ENCODE results near the gene CENPW.
A peak's percentile ranks its signal among the peaks of the same experiment; 100 is the strongest.

CENPW gene

DNA sequence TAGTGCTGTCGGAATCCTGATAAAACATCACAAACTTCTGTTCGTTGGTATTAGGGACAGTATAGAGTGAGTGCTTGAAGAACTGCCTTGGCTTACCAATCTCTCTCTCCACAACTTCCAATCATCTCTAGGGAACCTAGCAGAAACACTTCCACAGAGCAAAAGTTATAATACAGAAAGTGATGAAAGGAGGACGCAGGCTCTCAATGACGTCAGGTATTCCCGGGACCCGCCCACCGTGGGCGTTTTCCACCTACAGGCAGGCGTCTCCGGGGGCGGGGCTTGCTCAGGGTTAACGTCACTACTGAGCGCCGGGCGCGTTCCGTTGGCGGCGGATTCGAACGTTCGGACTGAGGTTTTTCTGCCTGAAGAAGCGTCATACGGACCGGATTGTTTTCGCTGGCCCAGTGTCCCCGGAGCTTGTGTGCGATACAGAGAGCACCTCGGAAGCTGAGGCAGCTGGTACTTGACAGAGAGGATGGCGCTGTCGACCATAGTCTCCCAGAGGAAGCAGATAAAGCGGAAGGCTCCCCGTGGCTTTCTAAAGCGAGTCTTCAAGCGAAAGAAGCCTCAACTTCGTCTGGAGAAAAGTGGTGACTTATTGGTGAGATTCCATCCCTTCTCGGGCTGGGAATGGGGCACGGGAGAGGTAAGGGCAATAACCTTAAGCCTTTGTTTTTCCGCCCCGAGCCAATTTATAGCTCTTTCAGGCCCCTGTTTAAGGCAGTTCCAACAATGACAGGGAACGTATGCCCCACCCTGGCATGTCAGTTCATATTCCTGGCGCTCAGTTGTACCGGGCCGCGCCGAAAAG is at the start of gene CENPW:
CENPW (plus strand) TSS at position 320 of the 814 bp plus-strand sequence; CDS start at position 479, 159 bp downstream.
- DNase-seq, result peak; percentile 97

- no peak for DNase-seq
These were observed 45.9 kb upstream of the CENPW start for GRCh38 chr6:126293891-126294524.

DNA sequence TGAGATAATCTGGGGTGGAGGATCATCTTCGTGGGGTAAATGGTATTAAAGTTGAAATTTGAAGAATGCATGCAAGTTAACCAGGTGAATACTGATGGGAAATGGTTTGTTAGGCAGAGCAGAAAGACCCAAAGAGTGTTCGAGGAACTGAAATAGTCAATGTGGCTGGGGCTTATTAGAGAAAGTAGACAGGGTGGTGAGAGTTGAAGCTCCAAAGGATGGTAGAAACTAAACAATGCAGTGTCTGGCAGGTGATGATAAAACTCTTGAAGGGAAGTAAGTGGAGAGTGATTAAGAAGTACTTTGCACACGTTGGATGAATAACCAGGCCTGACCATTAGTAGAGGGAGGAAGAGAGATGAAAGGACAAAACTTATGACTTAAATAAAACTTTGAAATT is 39.8 kb upstream of the CENPW start:
- no peak for DNase-seq

DNA sequence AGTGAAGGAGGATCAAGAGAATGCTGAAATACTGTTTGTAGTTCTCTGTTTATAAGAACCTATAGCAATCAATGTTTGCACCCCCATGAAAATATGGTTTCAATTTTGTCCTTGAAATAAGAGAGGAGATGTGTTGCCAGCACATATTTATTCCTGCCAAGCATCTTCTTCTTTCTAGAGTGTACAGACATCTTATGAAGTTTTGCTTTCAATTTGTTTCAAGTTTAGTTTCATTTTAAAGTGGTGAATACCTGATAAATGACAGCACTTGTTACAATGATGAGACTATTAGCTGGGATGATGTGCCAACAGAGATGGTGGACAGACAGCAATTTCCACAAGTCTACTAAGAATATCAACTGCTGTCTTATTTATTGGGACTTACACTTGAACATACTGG is 39.2 kb upstream of the CENPW start:
- DNase-seq, result no peak

DNA sequence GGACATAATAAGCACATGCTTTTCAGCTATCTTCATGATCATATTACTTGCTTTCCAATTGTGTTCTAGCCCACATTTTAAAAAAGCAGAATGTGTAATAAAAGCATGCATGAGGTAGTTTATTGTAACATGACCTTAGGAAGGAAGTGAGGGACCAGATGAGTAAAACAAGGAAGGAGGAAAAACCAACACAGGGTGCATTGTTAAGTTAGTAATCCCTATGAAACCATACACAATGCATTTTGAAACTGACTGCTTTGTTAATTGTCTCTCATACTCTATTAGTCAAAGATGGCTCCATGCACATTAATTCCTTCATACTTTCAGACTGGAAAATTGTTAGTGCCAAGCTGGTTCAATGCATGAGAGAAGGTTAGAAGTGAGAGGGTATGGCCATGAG is 37.7 kb upstream of the CENPW start:
- no peak for DNase-seq

GRCh38 chr6:126307849-126308248 is 32.1 kb upstream of the CENPW start:
- DNase-seq, result no peak

- DNase-seq, result no peak
These were observed 31.6 kb upstream of the CENPW start for GRCh38 chr6:126308362-126308761.

GRCh38 chr6:126312013-126312665 is 27.8 kb upstream of the CENPW start:
- DNase-seq, result no peak

DNA sequence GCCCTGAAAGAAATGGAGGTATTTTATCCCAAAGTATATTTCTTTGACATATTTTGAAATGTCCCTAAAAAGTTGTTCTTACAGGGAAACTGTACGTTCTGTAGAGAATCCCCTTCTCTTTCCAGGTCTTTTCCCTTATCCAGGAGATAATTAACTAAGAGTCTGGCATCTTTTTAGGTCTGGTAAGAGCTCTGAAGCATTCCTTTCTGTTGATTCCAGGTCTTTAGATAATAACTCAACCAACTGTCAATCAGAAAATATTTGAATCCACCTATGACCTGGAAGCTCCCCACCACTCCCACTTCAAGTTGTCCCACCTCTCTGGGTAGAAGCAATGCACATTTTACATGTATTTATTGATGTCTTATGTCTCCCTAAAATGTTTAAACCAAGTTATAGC is 26.0 kb upstream of the CENPW start:
- no peak for DNase-seq

DNA sequence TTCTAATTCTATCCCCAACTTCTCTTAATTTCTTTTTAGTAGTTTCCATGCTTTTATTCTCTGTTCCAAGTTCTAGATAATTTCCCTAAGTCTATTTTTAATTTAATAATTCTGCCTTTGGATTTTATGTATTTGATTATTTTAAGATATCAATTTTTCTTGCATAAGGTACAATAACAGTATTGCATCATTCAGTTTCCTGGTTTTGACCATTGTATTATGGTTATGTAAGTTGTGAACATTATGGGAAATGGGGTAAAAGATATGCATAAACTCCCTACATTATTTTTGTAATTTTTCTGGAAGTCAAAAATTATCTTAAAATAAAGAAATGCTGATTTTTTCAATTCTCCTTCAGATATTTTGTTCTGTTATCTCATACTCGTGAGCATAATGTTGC is 21.1 kb upstream of the CENPW start:
- no peak for DNase-seq

- DNase-seq, result no peak
These were observed 6.2 kb upstream of the CENPW start for GRCh38 chr6:126333729-126334128.

DNA sequence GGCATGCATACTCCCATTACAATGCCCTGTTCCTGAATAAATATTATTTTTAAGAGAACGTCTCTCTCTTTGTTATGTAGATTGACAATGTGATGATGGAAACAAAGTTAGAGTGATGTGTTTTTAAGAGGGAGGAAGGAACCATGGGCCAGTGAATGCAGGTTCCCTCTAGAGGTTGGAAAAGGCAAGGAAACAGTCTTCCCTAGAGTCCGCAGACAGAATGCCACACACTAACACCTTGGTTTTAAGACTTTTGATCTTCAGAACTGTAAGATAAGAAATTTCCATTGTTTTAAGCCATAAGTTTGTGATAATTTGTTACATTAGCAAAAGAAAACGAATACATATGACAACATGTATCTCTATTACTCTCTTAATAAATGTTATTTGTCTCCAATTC is 4.7 kb upstream of the CENPW start:
- DNase-seq, result no peak

DNA sequence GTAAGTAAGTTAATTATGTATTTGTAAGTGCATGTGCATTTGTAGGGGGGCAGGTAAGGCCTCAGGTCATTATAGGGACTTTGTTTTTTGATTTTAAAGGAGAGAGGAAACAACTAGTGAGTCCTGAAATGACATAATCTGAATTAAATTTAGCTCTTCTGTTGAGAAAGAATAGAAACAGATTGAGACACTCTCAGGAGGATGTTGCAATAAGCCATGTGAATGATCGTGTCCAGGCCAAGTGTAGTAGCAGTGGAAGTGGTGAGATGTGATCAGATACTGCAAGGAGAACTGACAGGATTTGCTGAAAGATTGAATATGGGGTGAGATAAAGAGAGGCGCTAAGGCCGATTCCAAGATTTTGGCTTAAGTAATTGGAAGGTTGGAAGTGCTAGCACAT is 2.6 kb upstream of the CENPW start:
- no peak for DNase-seq

- DNase-seq, result no peak
These were observed 1.2 kb downstream of the CENPW start for GRCh38 chr6:126341126-126341525.

DNA sequence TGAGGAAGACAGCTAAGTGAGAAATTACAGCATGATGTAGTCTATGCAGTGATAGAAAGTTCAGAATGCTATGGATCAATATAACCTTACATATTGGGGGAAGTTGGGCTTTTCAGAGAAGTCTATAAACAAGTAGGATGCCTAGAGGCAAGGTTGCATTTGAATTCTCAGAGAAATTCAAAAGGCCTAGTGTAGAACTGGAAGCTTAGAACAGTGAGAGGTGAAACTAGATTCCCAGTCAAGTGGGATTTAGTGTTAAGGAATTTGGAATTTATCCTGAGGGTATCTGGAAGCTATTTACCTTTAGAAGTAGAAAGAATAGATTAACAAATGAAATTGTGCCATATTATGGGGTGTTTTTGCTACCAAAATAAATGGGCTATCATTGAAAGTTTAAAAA is 4.3 kb downstream of the CENPW start:
- no peak for DNase-seq

DNA sequence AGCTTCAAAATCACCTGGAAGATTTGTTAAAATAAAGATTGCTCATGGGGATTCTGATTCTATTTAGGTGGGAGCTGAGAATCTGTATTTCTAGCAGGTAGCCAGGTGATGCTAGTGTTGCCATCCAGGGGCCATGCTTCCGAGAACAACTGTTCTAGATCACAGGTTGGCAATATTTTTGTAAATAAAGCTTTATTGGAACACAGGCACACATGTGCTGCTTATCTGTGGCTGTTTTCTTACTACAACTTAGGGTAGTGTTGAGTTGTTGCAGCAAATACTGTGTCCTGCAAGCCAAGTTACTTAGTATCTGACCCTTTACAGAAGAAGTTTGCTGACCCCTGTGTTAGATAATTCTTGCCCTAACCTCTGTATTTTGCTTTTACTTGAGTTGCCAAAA is 12.0 kb downstream of the CENPW start:
- DNase-seq, result no peak

GRCh38 chr6:126352514-126352913 is 12.6 kb downstream of the CENPW start:
- DNase-seq, result no peak

DNA sequence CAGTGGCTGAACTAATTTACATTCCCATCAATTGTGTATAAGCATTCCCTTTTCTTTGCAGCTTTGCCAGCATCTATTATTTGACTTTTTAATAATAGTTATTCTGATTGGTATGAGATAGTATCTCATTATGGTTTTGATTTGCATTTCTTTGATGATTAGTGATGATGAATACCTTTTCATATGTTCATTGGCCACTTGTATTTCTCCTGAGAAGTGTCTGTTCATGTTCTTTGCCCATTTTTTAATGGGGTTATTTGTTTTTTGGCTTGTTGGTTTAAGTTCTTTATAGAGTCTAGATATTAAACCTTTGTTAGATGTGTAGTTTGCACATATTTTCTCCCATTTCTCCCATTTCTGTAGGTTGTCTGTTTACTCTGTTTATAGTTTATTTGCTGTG is 16.6 kb downstream of the CENPW start:
- no peak for DNase-seq

DNA sequence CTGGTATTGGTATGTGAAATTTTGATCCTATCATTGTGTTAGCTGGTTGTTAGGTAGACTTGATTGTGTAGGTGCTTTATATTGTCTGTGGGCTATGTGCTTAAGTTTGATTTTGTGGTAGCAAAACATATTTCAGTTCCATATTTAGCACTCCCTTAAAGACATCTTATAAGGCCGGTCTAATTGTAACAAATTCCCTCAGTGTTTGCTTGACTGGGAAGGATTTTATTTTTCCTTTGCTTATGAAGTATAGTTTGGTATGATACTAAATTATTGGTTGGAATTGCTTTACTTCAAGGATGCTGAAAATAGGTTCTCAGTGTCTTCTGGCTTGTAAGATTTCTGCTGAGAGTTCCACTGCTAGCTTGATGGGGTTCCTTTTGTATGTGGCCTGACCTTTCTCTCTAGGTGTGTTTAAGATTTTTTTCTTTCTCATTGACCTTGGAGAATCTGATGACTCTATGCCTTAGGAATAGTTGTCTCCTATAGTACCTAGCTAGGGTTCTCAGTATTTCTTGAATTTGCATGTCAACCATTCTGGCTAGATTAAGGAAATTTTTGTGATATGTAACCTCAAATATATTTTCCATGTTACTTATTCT is 20.1 kb downstream of the CENPW start:
- DNase-seq, result no peak

DNA sequence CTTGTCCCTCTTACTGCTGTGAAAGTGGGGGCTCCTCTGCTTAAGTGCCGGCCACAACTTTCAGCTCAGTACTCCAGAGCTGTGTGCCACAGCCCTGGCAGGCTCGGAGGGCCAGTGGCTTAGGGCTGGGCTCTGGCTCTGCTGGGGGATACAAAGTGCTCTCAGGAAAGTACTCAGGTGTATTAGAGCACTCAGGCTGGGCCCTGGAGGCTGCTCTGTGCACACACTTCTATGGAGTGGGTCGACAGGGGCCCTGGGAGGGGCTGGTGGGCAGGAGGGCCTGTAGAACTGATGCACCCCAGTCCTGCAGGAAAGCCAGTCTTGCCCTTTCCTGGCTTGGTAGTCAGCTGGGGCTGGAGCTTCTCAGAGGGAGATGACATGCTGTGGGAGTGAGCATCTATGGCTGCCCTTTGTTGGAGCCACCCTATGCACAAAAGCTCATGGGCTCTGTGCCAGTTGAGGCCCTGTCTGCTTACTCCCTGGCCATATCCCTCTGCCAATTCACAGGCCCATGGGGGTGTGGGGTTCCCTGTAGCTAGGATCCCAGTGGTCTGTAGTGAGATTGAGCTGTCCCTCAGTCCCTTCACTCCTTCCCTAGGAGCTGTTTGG is 22.0 kb downstream of the CENPW start:
- no peak for DNase-seq

GRCh38 chr6:126367849-126368248 is 27.9 kb downstream of the CENPW start:
- no peak for DNase-seq

DNA sequence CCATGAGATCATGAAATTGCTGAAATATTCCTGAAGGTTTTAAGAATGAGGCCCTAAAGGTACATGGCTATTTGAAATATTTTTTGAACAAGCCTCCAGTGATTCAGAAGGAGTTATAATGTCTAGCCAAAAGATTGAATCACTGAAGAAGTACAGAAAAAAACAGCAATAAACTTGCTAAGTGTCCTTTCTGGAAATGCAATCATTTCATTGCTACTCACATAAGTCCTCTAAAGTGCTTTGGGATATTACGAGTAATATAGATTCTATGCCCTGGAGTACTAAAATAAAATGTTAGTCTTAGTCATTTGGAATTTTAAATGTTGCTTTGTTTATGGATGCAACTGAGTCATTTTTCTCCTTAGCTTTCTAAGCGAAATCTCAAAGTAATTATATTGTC is 32.7 kb downstream of the CENPW start:
- no peak for DNase-seq

DNA sequence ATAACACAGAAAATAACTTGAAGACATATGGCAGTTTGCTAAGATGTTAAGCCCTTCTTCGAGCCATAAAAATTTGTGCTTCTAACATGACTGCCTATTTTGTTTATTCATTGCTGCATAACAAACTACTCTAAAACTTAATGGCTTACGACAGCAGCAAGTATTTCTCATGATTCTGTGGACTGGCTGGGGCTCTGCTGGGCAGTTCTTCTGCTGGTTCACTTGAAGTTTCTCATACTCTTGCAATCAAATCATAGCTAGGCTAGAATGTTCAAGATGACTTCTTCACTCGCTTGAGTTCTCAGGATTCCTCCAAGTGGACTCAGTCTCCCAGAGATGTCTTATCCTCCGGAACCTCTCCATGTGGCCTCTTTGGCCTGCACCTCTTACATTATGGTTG is 33.4 kb downstream of the CENPW start:
- DNase-seq, result no peak

All from activated effector memory CD4-positive, alpha-beta T cell treated with anti-CD3 and anti-CD28 coated beads, Interleukin-2, amount 50 U/mL, for 16 hours (primary cell).